C1 segment of cervical spinal cord (tissue), 14 donors: ENCODE data around the gene FTH1.
A peak's percentile ranks its signal among the peaks of the same experiment; 100 is the strongest.
"Not testable (repeated sequence)": the region's sequence is repeated elsewhere in the genome, so short reads cannot be mapped to it uniquely, and the experiment has no call there.

Experiments
- DNase-seq, 14 donors: peaks; one replicate each; lab custom pipeline; 2025; lab: John Stamatoyannopoulos, UW

The FTH1 gene

GRCh38 chr11:61967116-61967923 lies at the start of gene FTH1:
TSS of gene FTH1 (minus strand) at chr11:61967634. CDS start at chr11:61967425, 209 bp downstream.
- peak in 13 of 14 donors; percentile 64 to 95 (median 88) for DNase-seq

DNA sequence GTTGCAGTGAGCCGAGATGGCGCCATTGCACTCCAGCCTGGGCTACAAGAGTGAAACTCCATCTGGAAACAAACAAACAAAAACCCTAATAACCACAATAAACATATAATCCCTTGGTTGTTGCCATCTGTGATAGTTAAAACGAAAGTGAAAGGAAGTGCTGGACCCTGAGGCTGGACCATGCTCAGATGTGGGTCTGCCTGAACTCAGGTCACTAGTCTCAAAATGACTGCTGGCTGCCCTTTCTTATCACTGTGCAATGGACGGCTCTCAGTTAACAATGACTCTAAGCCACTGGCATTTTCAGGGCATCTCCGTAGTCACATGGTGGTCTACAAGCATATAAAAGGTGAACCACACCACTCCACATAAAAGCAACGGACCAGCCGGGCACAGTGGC lies 48.2 kb upstream of the FTH1 start:
- DNase-seq, result no peak

DNA sequence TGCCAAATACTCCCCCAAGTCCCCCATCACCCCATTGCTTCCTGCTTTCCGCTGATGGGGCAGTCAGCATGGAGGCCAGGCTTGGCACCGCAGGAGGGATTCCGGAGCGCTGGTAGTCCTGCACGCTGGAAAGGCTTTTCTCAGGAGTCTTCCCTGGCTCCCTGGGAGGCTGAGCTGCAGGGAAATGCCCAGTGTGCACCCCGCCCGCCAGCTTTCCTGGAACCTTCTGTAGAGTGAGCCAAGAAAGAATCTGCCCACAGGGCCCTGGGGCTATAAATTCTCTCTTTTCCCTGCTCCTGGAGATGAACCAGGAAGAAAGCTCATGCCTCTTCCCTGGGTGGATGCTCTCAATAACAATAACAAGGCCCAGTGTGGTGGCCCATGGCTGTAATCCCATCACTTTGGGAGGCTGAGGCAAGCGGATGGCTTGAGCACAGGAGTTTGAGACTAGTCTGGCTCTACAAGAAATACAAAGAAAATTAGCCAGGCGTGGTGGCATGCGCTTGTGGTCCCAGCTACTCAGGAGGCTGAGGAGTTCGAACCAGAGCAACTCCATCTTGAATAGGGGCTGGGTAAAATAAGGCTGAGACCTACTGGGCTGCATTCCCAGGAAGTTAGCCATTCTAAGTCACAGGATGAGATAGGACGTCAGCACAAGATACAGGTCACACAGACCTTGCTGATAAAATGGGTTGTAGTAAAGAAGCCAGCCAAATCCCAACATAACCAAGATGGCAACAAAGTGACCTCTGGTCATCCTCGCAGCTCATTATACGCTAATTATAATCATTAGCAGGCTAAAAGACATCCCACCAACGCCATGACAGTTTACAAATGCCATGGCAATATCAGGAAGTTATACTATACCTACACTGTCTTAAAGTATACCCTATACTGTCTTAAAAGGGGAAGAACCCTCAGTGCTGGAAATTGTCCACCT lies 46.4 kb upstream of the FTH1 start:
- peak in 3 of 14 donors; percentile 12 to 78 (median 14) for DNase-seq

GRCh38 chr11:62012832-62013461 lies 45.5 kb upstream of the FTH1 start:
- DNase-seq, result peak in 1 of 14 donors; percentile 78

DNA sequence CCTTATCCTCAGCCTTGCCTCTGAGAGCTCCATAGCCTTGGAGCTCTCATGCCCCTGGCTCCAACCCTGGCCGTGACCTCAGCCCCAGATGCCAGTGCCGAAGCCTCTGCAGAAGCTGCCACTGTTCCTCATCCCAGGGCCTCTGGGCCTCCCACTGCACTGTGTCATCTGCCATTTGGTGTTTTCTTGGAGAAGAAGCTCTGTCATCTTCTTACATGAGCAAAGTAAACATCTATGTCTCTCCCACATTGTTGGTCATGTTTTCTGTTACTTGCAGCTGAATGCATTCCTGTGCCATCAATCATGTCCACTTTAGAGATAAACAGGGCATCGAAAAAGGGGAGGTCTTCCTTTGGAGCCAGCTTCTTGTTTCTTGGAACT lies 45.0 kb upstream of the FTH1 start:
- DNase-seq, result no peak

GRCh38 chr11:62011881-62012280 lies 44.4 kb upstream of the FTH1 start:
- DNase-seq, result no peak

DNA sequence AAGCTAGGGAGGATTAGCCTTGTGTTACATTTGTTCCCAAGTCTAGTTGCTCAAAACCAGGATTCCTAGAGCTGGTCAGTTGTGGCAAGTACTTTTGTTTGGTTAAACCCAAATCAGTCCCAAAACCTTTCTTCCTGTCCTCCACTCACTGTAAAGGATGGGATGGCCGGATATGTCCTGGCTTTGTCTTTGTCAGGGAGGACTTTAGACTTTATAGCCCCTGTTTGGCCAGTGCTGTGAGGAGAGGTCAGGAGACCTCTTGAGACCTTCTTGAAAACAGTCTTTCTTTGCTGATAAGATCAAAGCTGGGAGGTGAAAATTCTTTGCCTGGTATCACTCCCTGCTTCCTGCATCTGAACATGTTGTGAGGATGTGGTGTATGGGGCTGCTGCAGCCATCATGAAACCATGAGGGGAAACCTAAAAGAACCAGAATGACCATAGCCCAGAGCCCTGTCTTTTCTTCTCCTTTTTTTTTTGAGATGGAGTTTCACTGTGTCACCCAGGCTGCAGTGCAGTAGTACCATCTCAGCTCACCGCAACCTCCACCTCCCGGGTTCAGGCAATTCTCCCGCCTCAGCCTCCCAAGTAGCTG lies 43.6 kb upstream of the FTH1 start:
- DNase-seq, result no peak

DNA sequence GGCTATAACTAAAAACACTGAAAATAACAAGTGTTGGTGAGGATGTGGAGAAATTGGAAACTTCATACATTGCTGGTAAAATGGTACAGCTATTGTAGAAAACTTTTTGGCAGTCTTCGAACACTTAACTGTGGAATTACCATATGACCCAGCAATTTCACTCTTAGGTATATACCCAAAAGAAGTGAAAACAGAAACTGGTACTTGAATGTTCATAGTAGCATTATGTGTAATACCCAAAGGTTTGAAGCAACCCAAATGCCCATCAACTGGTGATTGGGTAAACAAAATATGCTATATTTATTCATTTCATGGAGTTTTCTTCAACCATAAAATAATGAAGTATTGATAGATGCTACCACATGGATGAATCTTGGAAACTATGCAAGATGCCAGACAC lies 40.8 kb upstream of the FTH1 start:
- no peak for DNase-seq

- peak in 3 of 14 donors; percentile 13 to 39 (median 25) for DNase-seq
Measured at GRCh38 chr11:62004473-62004872, 37.0 kb upstream of the FTH1 start.

DNA sequence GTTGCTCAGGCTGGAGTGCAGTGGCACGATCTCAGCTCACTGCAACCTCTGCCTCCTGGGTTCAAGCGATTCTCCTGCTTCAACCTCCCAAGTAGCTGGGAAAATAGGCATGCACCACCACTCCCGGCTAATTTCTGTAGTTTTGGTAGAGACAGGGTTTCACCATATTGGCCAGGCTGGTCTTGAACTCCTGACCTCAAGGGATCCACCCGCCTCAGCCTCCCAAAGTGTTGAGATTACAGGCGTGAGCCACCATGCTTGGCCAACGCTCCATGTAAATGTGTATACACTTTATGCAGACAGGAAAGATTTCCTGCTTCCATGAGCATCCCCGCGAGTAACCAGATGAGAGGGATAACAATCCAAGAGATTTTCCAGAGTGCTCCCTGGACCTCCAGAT lies 34.8 kb upstream of the FTH1 start:
- DNase-seq, result not testable (repeated sequence)

DNA sequence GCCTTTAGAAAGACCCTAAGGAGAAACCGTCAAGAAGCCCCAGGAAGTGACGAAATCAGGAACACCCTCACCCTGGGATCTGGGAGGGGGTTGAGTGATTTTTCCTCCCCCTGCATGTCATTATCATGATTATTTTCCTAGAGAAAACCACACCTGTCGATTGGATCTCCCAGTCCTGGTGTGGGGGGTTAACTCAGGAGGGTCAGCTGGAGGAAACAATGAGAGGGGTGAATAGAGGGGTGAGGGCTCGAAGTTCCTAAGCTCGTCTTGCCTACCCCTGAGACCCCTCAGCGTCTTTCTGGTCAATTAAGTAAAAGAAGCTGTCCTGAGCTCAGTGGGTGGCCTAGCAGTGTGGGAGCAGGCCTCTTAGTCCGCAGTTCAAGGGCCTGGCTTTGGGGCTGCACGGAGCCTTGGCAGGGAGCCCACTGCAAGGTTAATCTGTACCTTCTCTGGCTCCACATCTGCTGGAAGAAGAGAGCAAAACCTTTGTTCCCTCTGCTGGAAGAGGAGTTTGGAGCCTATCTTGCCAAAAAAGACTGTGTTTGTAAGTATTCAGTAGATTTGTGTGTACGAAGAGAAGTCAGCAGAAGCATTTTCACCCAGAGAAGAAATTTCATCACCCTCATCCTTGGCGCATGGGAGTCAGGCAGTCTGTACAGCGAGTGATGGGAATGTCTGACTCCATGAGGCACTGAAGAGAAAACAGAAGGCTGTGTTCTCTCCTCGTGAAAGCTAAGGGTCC lies 34.2 kb upstream of the FTH1 start:
- DNase-seq, result no peak

DNA sequence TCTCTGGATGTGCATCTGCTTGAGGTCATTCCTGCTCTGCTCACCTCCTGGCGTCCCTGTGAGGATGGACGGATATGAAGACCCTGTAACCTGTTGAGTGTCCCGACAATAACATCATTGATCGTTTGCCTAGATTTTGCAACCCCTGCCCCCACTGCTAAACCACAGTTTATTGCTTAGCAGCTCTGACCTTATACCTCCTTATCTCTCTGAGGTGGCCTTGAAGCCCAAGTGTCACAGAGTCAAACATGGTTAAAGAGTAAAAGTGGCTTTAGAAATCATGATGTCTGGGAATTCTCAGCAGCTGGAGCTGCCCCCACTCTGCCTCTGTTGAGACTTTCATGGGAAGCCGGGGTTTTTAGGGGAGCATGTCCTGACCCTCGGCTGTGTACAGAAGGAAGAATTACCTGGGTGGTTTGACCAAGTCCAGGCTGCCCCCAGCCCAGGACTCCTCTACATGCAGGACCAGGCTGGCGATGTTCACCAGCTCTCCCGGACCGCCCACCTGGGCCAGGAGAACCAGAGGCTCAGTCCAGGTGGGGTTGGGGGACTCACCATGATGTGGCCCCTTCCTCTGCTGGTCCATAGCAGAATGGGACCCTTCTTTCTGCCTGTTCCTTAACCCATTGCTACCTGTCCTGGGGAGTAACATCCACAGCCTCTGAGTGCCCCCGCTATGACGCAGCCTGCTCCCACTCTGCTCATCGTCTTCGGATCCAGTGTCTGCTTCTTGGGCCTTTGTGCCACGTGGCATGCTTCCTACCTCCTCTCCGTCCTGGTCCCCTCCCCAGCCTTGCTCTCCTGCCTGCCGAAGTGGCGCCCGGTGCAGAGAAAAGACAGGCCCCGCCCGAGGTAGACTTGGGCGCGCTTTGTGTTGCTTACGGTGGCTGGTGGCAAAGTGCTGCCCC lies 33.4 kb upstream of the FTH1 start:
- DNase-seq, result no peak

DNA sequence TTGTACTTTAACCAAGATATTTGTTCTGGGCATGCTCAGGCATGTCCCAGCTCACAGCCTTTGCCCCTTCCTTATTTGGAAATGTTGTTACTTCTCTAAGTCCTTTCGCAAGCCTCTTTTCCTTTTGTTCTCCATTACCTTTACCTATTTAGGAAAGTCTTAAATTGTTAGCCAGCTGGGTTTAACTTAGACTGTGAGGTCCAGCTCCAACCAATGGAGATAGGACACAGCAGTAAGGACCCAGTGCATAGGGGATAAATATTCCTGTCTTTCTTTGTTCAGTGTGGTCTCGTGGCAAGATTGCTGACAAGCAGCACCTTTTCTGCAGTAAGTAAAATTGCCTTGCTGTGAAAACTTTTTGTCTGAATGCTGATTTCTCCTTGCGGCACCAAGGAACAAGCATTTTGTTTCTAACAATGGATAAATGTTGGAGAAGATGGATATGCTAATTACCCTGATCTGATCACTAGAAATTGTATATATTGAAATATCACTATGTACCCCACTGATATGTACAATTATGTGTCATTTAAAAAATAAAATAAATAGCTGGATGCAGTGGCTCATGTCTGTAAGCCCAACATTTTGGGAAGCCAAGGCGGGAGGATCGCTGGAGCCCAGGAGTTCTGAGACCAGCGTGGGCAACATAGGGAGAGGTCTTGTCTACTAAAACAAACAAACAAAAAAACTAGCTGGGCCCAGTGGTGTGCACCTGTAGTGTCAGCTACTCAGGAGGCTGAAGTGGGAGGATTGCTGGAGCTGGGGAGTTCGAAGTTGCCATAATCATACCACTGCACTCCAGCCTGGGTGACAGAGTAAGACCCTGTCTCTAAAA lies 31.9 kb upstream of the FTH1 start:
- DNase-seq, result no peak

- peak in 11 of 14 donors; percentile 15 to 65 (median 60) for DNase-seq
Measured at GRCh38 chr11:61996933-61997332, 29.5 kb upstream of the FTH1 start.

DNA sequence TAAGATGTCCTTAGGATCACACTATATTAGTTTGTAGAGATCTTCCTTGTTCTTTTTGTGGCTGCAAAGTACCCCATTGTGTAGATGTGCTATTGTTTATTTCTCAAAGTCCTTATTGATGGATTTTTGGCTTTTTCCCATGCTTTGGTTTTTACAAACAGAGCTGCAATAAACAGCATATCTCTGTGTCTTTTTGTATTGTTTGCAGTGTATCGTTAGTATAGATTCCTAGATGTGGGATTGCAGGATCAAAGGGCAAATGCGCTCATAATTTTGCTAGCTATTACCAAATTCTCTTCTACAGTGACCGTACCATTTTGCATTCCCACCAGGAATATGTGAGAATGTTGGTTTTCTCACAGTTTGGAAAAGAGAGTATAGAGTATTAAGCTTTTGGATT lies 27.5 kb upstream of the FTH1 start:
- no peak for DNase-seq

DNA sequence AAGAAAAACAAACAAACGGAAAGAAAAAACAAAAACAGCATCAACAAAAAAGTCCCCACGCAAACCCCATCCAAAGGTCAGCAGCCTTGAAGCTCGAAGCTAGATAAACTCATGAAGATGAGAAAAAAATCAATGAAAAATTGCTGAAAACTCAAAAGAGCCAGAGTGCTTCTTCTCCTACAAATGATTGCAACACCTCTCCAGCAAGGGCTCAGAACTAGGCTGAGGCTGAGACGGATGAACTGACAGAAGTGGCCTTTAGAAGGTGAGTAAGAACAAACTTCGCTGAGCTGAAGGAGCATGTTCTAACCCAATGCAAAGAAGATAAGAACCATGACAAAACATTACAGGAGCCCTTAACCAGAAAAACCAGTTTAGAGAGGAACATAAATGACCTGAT lies 18.4 kb upstream of the FTH1 start:
- no peak for DNase-seq

- no peak for DNase-seq
Measured at GRCh38 chr11:61983419-61983818, 16.0 kb upstream of the FTH1 start.

GRCh38 chr11:61980783-61981541 lies 13.5 kb upstream of the FTH1 start:
- DNase-seq, result no peak
